K562 (cell line): ENCODE results near the gene HIVEP3. TPM values are rescaled to one million over a fixed set of nuclear protein-coding genes. Genes with fewer than 3 reads are reported as not detected.

Experiments
- ATAC-seq: fragments of 200-7000 bp; cut with Tn5 transposase; 3 replicates; pipeline ENCODE4 v1.9.1; 2020; ENCODE audit warnings: moderate library complexity
- BruUV-seq: library from RNA; stranded (reverse); fragments of 400-500 nt; replicated peaks from 2 replicates; lab custom pipeline; 2021; lab: Mats Ljungman, UMichigan
- CTCF ChIA-PET: fragments of 300-600 bp; formaldehyde crosslinking; extraction: SDS; loops from one replicate; lab custom pipeline; 2021; ENCODE audit warnings: low intra/inter-chr PET ratio; lab: Yijun Ruan, JAX
- POLR2A ChIA-PET: fragments of 300-600, 350-650 bp; sonication (Branson Sonifier 250); formaldehyde crosslinking; extraction: SDS; loops from one replicate; lab custom pipeline; 2021; ENCODE audit warnings: antibody characterized with exemption, inconsistent platforms; lab: Yijun Ruan, JAX
- DNase-seq, 4 experiments: peaks; one replicate each; pipeline versions ENCODE4 v3.0.0 to v3.0.0-alpha.2; 2011 to 2018; ENCODE audit warnings: low spot score in 3 of 4, mixed read lengths in 3 of 4; ENCODE audit errors: extremely low read depth in 1 of 4
- FAIRE-seq: peaks from 2 replicates; lab custom pipeline; 2011; peaks lifted over from hg19 to GRCh38; lab: Jason Lieb, UNC
- H2AFZ ChIP-seq: 2 replicates; pipeline ENCODE4 v1.6.0; 2011; ENCODE audit warnings: low read depth, low read length, control low read depth, inconsistent platforms
- H3K27ac ChIP-seq: fragments of 200-600 bp; 3 replicates; pipeline ENCODE4 v1.8.0; 2011; ENCODE audit warnings: low read depth, mild to moderate bottlenecking, control low read depth, inconsistent platforms, low read length, moderate library complexity, mixed read lengths; ENCODE audit errors: extremely low read depth
- H3K27me3 ChIP-seq, 2 experiments: fragments of 300-600 bp in 1 of 2; 2 replicates in 1 of 2; 3 replicates in 1 of 2; pipeline versions ENCODE4 v1.6.0 to v1.8.0; 2011; ENCODE audit warnings: inconsistent platforms in 2 of 2, low read length in 2 of 2, mild to moderate bottlenecking in 1 of 2, mixed read lengths in 1 of 2, moderate library complexity in 1 of 2; ENCODE audit not compliant: control insufficient read depth in 2 of 2, insufficient read depth in 2 of 2
- H3K36me3 ChIP-seq: fragments of 300-600 bp; 3 replicates; pipeline ENCODE4 v1.8.0; 2011; ENCODE audit warnings: mild to moderate bottlenecking, low read length, inconsistent platforms; ENCODE audit not compliant: control insufficient read depth, insufficient read depth
- H3K4me1 ChIP-seq, 2 experiments: fragments of 200-600 bp in 1 of 2; replicated peaks in 1 of 2; 2 replicates in 1 of 2; 3 replicates in 1 of 2; pipeline versions ENCODE4 v1.5.1 to v1.8.0; 2011; ENCODE audit warnings: inconsistent platforms in 2 of 2, low read length in 2 of 2, mild to moderate bottlenecking in 1 of 2, mixed read lengths in 1 of 2, moderate library complexity in 1 of 2; ENCODE audit not compliant: control insufficient read depth in 2 of 2, insufficient read depth in 2 of 2
- H3K4me2 ChIP-seq: 2 replicates; pipeline ENCODE4 v1.6.1; 2011; ENCODE audit warnings: low read length, control low read depth, inconsistent platforms, mixed read lengths; ENCODE audit not compliant: insufficient read depth
- H3K4me3 ChIP-seq: fragments of 200-600 bp; sonication (generic), shearing (Covaris generic); 2 replicates; pipeline ENCODE4 v1.5.1; 2016; ENCODE audit warnings: control low read depth, inconsistent platforms
- H3K79me2 ChIP-seq: fragments of 200-600 bp; 3 replicates; pipeline ENCODE4 v1.8.0; 2011; ENCODE audit warnings: low read length, inconsistent platforms; ENCODE audit not compliant: control insufficient read depth, insufficient read depth
- H3K9ac ChIP-seq, 2 experiments: 2 replicates each; pipeline versions ENCODE4 v1.6.0 to v1.6.1; 2011; ENCODE audit warnings: low read depth in 2 of 2, low read length in 2 of 2, control low read depth in 1 of 2, inconsistent platforms in 1 of 2, mild to moderate bottlenecking in 1 of 2, mixed read lengths in 1 of 2; ENCODE audit not compliant: insufficient read depth in 1 of 2
- H3K9me1 ChIP-seq: one replicate; pipeline ENCODE4 v1.6.0; 2011; ENCODE audit warnings: inconsistent platforms, mild to moderate bottlenecking, low read length, moderate library complexity; ENCODE audit not compliant: control insufficient read depth, insufficient read depth
- H3K9me3 ChIP-seq: replicated peaks from 2 replicates; pipeline ENCODE4 v1.5.1; 2011; ENCODE audit warnings: low read depth, low read length, inconsistent platforms; ENCODE audit not compliant: control insufficient read depth, insufficient read depth
- H4K20me1 ChIP-seq: replicated peaks from 2 replicates; pipeline ENCODE4 v1.6.1; 2011; ENCODE audit warnings: low read length, inconsistent platforms, mixed read lengths; ENCODE audit not compliant: control insufficient read depth, insufficient read depth
- MTA2 ChIP-seq: fragments of 450-650 bp; IDR thresholded peaks from 2 replicates; pipeline ENCODE4 v1.6.1; 2016; ENCODE audit warnings: low read depth
- RBM25 ChIP-seq: fragments of 200-400 bp; formaldehyde crosslinking; IDR thresholded peaks from 2 replicates; pipeline ENCODE4 v1.6.1; 2018; ENCODE audit warnings: low read length, low read depth, moderate library complexity; ENCODE audit not compliant: severe bottlenecking
- TRIM25 ChIP-seq: fragments of 450-650 bp; IDR thresholded peaks from 2 replicates; pipeline ENCODE4 v1.7.0; 2016; ENCODE audit warnings: borderline replicate concordance
- WGBS: fragments of 100-300 bp; shearing (Covaris generic); methylation state at CpG from one replicate; pipeline ENCODE4 v1.1.6; 2016; ENCODE audit warnings: low coverage, mixed read lengths; ENCODE audit not compliant: insufficient coverage; ENCODE audit errors: missing lambda C conversion rate; 5-methylcytosine and 5-hydroxymethylcytosine counted together
- in situ Hi-C: fragments of 300-500 bp; cut with MboI; formaldehyde crosslinking; loops from 4 replicates; pipeline ENCODE4 v1.15.0; 2018; ENCODE audit warnings: inconsistent platforms, mixed read lengths
- intact Hi-C: fragments of 100-400 bp; cut with micrococcal nuclease; formaldehyde crosslinking; loops from 2 replicates; pipeline ENCODE4 v1.14.2; 2022
- polyA plus RNA-seq, 8 experiments: library from polyadenylated mRNA; depleted of rRNA in 4 of 8; stranded (reverse) in 5 of 8; unstranded in 3 of 8; fragments of >200 nt; fragmentation: Nextera tagmentation in 2 of 8; fragmentation: Illumina TruSeq in 1 of 8; extraction: Ambion mirVana in 2 of 8; extraction: Trizol in 1 of 8; gene quantifications; 2 replicates each; pipeline versions ENCODE4 v1.2.1 to v1.2.3, GENCODE V29; 2011 to 2014; ENCODE audit warnings: inconsistent platforms in 1 of 8, missing spikeins in 1 of 8
- total RNA-seq, 7 experiments: library from RNA; depleted of rRNA in 6 of 7; stranded (reverse); fragments of >200 nt in 6 of 7; fragmentation: Illumina TruSeq in 2 of 7; extraction: Trizol in 2 of 7; gene quantifications; 2 replicates each; pipeline versions ENCODE4 v1.2.1 to v1.2.3, GENCODE V29; 2011 to 2021; ENCODE audit warnings: low replicate concordance in 1 of 7
- TF ChIP-seq, protein P1 (sequence below), 3 experiments: fragments of 200-800 bp in 1 of 3; fragments of 250-450 bp in 1 of 3; fragments of 450-650 bp in 1 of 3; sonication (Bioruptor Pico) in 1 of 3; sonication (Bioruptor generic) in 1 of 3; formaldehyde crosslinking in 1 of 3; IDR thresholded peaks; 2 replicates each; pipeline versions ENCODE4 v1.6.1 to v1.8.0; 2016 to 2022; ENCODE audit warnings: mild to moderate bottlenecking in 2 of 3, missing genetic modification characterization in 2 of 3, missing compliant biosample characterization in 1 of 3, moderate library complexity in 1 of 3

Gene HIVEP3
- total and polyA plus RNA-seq, 9 of the 15 experiments (the other 6 are each of a cell fraction or from before 2014, with no cell fraction given): 0.09 to 0.58 (median 0.34) TPM; not detected in 1

DNA sequence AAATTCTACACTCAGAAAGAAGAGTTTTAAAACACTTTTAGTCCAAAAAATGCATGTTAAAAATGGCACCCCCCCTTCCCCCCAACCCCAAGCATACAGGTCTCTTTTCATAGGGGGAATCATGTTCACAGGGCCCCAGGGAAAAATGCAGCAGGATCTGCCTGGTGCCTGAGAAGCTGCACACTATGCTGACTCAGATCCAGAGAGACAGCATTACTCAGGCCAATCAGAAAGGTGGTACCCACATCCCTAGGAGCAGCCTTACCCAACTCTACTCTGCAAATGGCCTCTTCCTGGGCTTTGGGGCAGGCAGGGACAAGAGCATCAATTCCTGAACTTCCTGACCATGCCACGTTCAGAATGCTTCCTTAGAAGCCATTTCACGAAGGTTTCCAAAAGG lies 119.0 kb downstream of the HIVEP3 start (continued):
- no peak for TF ChIP-seq TRIM25

- no TSS peak for BruUV-seq
- H3K36me3 ChIP-seq: no peaks in the 10 kb centered on the region
- H3K9me3 ChIP-seq: no peaks in the 10 kb centered on the region
- FAIRE-seq (no peak), ATAC-seq (no peak), DNase-seq (no peak)
- in situ Hi-C loops (no loop called here), intact Hi-C loops (no loop called here)
- no peaks in the 10 kb centered on the region for H4K20me1 ChIP-seq
- no peak overlapping the region for H3K4me2 ChIP-seq
- POLR2A ChIA-PET: no interaction called here
- peaks cover 0 to 9% of the 10 kb centered on the region in 2 experiments; a peak in 1 of 5 replicates for H3K27me3 ChIP-seq
- TF ChIP-seq MTA2 (no peak), RBM25 (peak; percentile 36)
- TF ChIP-seq, protein P1, sequence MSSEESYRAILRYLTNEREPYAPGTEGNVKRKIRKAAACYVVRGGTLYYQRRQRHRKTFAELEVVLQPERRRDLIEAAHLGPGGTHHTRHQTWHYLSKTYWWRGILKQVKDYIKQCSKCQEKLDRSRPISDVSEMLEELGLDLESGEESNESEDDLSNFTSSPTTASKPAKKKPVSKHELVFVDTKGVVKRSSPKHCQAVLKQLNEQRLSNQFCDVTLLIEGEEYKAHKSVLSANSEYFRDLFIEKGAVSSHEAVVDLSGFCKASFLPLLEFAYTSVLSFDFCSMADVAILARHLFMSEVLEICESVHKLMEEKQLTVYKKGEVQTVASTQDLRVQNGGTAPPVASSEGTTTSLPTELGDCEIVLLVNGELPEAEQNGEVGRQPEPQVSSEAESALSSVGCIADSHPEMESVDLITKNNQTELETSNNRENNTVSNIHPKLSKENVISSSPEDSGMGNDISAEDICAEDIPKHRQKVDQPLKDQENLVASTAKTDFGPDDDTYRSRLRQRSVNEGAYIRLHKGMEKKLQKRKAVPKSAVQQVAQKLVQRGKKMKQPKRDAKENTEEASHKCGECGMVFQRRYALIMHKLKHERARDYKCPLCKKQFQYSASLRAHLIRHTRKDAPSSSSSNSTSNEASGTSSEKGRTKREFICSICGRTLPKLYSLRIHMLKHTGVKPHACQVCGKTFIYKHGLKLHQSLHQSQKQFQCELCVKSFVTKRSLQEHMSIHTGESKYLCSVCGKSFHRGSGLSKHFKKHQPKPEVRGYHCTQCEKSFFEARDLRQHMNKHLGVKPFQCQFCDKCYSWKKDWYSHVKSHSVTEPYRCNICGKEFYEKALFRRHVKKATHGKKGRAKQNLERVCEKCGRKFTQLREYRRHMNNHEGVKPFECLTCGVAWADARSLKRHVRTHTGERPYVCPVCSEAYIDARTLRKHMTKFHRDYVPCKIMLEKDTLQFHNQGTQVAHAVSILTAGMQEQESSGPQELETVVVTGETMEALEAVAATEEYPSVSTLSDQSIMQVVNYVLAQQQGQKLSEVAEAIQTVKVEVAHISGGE (CRISPR knock-in tag; IDR thresholded peaks at IDR 0.05): no peak
- CTCF ChIA-PET: no interaction called here
- no peak overlapping the region for H2AFZ ChIP-seq
- H3K79me2 ChIP-seq: no peaks in the 10 kb centered on the region
- no peak overlapping the region for H3K9ac ChIP-seq
- WGBS: 0% methylated on average over 3 of the region's 3 CpGs
- no peak overlapping the region for H3K27ac ChIP-seq
- H3K4me1 ChIP-seq: no peaks in the 10 kb centered on the region
- no peaks in the 10 kb centered on the region for H3K9me1 ChIP-seq
- H3K4me3 ChIP-seq: no peak overlapping the region
Measured at GRCh38 chr1:41799205-41799604, 119.5 kb downstream of the HIVEP3 start.
